ENCODE results near the gene SPG7.

Gene SPG7

DNA sequence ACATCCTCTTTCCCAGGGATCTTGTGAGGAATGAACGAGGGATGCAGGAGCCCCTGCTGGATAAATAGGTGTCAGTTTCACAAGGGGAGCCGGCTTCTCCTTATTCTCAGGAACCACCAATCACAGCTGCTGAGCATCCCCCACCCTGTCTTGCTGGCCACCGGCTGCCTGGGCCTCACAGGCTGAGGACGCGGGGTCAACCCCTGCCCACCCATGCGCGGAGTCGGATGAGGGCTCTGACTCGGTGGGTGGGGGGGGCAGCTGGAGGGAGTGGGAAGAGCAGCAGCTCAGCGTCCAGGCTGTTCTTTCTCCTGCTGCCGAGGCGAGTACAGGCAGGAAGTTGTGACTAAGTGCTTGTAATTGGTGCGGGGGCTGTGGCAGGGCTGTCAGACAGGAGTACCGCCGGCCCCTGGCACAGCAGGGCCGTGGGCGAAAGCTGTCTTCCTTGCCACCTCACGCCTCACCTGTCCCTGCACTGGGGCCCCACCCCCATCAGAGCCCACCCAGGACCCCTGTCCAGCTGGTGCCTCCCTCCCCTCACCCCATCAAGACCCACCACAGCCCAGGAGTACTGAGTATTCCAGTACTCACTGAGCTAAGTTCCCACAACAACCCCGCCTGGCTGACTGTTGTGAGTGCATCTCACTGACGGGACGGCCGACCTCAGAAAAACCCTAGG is 94.2 kb downstream of the SPG7 start:
- DNase-seq, result peak; percentile 62

DNA sequence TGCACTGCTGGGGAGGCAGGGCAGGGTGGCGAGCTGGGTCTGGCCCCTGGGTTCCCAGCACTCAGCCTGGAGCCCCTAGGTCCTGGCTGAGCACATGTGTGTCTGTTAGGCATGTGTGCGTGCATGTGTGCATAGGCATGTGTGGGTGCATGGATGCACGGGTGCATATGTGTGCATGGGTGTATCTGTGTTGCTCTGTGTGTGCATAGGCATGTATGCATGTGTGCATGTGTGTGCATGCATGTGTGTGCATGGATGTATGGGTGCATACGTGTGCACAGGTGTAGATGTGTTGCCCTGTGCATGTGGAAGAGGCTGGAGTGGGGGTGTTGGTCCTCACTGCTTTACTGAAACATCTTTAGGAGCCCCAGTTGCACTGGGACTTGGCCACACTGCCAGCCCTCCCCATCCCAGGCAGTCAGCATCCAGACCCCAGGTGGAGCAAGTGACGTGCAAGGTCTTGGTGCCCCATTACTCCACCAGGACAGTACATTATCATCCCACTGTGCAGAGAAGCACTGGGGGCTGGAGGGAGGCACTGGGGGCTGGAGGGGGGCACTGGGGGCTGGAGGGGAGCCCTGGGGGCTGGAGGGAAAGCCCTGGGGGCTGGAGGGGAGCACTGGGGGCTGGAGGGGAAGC is 94.9 kb downstream of the SPG7 start:
- DNase-seq, result no peak

DNA sequence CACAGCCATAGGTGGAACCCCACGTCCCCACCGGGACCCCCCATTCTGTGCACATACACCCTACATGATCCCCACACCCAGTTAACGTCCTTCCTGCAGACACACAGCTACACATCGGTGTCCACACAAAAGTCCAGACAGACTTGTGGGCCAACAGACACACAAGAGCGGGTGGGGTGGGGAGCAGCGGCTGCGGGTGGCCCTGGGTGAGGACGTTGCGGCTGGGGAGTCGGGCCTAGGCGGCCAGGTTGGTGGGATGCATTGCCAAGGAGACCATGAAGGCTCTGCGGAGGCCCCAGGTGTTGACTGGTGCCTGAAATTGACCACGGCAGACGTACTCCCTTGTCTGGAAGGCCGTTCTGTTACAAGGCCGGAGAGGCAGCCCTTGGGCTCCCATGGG is 96.6 kb downstream of the SPG7 start:
- no peak for DNase-seq

DNA sequence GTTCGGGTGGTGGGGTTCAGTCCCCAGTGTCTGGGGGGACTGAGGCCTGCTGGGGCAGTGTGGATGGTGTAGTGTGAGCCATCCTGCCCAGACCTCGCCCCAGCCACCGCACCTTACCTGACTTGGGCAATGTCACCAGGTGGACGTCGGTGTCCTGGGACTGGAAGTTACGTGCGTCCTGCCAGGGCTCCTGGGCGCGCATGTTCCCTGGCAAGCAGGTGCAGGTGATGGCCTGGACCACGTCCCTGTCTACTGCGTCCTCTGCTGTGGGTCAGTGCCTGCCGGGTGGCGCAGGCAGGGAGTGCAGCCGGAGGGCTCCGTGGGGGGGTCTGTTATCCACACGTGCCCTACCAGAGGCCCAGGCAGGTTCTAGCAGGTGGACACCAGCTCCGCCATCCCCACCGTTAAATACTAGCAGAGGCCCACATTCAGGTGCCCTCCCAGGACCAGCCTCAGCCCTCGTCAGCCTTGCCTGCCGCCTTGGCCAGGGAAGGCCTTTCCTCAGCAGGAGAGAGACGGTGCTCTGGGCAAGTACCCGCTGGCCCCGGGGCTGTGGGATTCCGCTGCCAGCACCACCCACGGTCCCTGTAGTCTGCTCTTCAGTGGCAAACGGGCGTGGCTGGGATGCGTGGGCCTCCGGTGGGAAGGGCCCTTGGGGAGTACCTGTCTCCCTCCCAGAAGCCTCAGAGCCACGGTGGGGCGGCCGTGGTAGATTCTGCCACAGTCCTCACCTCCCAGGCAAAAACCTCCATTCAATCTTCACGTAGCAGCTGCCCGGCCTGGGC is 97.2 kb downstream of the SPG7 start:
- no peak for DNase-seq

DNA sequence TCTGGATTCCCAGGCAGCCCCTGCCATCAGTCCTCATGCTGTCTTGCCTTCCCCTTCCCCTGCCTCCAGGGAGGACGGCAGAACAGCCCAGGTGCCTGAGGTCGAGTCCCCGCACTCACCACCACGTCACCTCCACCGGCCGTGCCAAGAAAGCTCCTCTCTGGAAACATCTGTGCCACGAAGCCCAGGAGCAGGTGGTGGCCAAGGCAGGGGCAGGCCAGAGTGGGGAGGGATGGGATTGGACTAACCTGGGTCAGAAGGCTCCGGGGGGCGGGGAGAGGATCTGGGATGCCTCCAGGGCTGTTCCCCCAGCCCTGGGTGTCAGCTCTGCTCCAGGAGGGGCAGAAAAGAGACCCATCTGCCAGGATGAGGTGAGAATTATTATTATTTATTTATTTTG is 97.8 kb downstream of the SPG7 start:
- no peak for DNase-seq

Measured in activated T-cell treated with anti-CD3 and anti-CD28 coated beads, Interleukin-2, amount 50 U/mL, for 1 hour (primary cell).